Caco-2 (cell line): Measurements from ENCODE around the gene HOOK1. TPM values are rescaled to one million over a fixed set of nuclear protein-coding genes. Genes with fewer than 3 reads are reported as not detected.

Experiments
- BruUV-seq: library from RNA; stranded (reverse); fragments of 400-500 nt; replicated peaks from 2 replicates; lab custom pipeline; 2021; lab: Mats Ljungman, UMichigan
- CTCF ChIA-PET: fragments of 300-600 bp; sonication (Branson Sonifier 250); formaldehyde crosslinking; loops from one replicate; lab custom pipeline; 2022; ENCODE audit warnings: antibody characterized with exemption; lab: Charles Lee
- POLR2A ChIA-PET: fragments of 300-600 bp; sonication (Branson Sonifier 250); formaldehyde crosslinking; loops from one replicate; lab custom pipeline; 2022; ENCODE audit warnings: antibody characterized with exemption; lab: Charles Lee
- DNase-seq, 2 experiments: peaks; one replicate each; pipeline versions ENCODE4 v3.0.0 to v3.0.0-alpha.2; 2020 to 2022
- H3K27me3 ChIP-seq: replicated peaks from 2 replicates; pipeline ENCODE4 v1.6.0; 2011; ENCODE audit warnings: low read length; ENCODE audit not compliant: control insufficient read depth, insufficient read depth
- H3K36me3 ChIP-seq: 2 replicates; pipeline ENCODE4 v1.5.1; 2011; ENCODE audit warnings: low read length; ENCODE audit not compliant: control insufficient read depth, insufficient read depth
- H3K4me1 ChIP-seq: fragments of 250-450 bp; sonication (Bioruptor Pico); 2 replicates; pipeline ENCODE4 v1.5.1; 2020; ENCODE audit warnings: mild to moderate bottlenecking
- H3K4me3 ChIP-seq: 2 replicates; pipeline ENCODE4 v1.5.1; 2011; ENCODE audit warnings: low read depth, mild to moderate bottlenecking, control low read depth, low read length
- H3K9me3 ChIP-seq: fragments of 250-450 bp; sonication (Bioruptor Pico); 2 replicates; pipeline ENCODE4 v1.5.1; 2020; ENCODE audit warnings: mild to moderate bottlenecking, moderate library complexity
- H3K27ac Mint-ChIP-seq: one replicate; pipeline ENCODE4 v1.8.0; 2022; ENCODE audit warnings: mixed read lengths; ENCODE audit not compliant: unreplicated experiment
- H3K27me3 Mint-ChIP-seq: one replicate; pipeline ENCODE4 v1.8.0; 2022; ENCODE audit warnings: mixed read lengths; ENCODE audit not compliant: insufficient read depth, unreplicated experiment
- H3K36me3 Mint-ChIP-seq: one replicate; pipeline ENCODE4 v1.8.0; 2022; ENCODE audit warnings: mild to moderate bottlenecking, mixed read lengths; ENCODE audit not compliant: insufficient read depth, unreplicated experiment
- H3K4me1 Mint-ChIP-seq: one replicate; pipeline ENCODE4 v1.8.0; 2022; ENCODE audit warnings: low read depth, mixed read lengths; ENCODE audit not compliant: unreplicated experiment
- H3K4me3 Mint-ChIP-seq: one replicate; pipeline ENCODE4 v1.8.0; 2022; ENCODE audit warnings: mild to moderate bottlenecking, moderate library complexity, mixed read lengths; ENCODE audit not compliant: unreplicated experiment
- H3K9me3 Mint-ChIP-seq: one replicate; pipeline ENCODE4 v1.8.0; 2022; ENCODE audit warnings: mixed read lengths; ENCODE audit not compliant: unreplicated experiment
- CTCF ChIP-seq, 2 experiments: fragments of 200-600 bp in 1 of 2; IDR thresholded peaks; 1 replicate in 1 of 2; 2 replicates in 1 of 2; pipeline versions ENCODE4 v1.5.1 to v1.8.0; 2011 to 2022; ENCODE audit warnings: antibody characterized with exemption in 1 of 2, control low read depth in 1 of 2, inconsistent platforms in 1 of 2, low read depth in 1 of 2, low read length in 1 of 2, mild to moderate bottlenecking in 1 of 2, moderate library complexity in 1 of 2; ENCODE audit not compliant: insufficient read depth in 1 of 2, severe bottlenecking in 1 of 2, unreplicated experiment in 1 of 2
- intact Hi-C: fragments of 100-400 bp; cut with micrococcal nuclease; formaldehyde crosslinking; loops from one replicate; pipeline ENCODE4 v1.10.0; 2022; ENCODE audit not compliant: unreplicated experiment
- total RNA-seq: library from RNA; stranded (reverse); gene quantifications from 2 replicates; pipeline ENCODE4 v1.2.3, GENCODE V29; 2022

Gene HOOK1
- total RNA-seq, 1 experiment from 2014 or later: 25.2 TPM

- Histone ChIP-seq H3K4me1 (no peaks in the 10 kb centered on the region), H3K36me3 (no peaks in the 10 kb centered on the region), H3K9me3 (no peaks in the 10 kb centered on the region), H3K27me3 (no peaks in the 10 kb centered on the region), H3K4me3 (no peak overlapping the region)
- Mint-ChIP-seq H3K27me3 (no peaks in the 10 kb centered on the region), H3K9me3 (no peaks in the 10 kb centered on the region), H3K36me3 (no peaks in the 10 kb centered on the region), H3K27ac (no peak overlapping the region), H3K4me1 (no peaks in the 10 kb centered on the region), H3K4me3 (no peak overlapping the region)
- TF ChIP-seq CTCF (IDR thresholded peaks at IDR 0.05; ENCODE audit: insufficient read depth in 1 of 2, low read depth in 1 of 2, low read length in 1 of 2, severe bottlenecking in 1 of 2, unreplicated experiment in 1 of 2): no peak
- ChIA-PET CTCF (no interaction called here), POLR2A (no interaction called here)
- intact Hi-C loops: no loop called here
- no peak for DNase-seq
- no TSS peak for BruUV-seq
These were observed 48.4 kb upstream of the HOOK1 start for GRCh38 chr1:59766227-59766855.

- no peak for DNase-seq
- ChIA-PET POLR2A (no interaction called here), CTCF (no interaction called here)
- intact Hi-C loops: no loop called here
- no TSS peak for BruUV-seq
- TF ChIP-seq CTCF (IDR thresholded peaks at IDR 0.05; ENCODE audit: insufficient read depth in 1 of 2, low read depth in 1 of 2, low read length in 1 of 2, severe bottlenecking in 1 of 2, unreplicated experiment in 1 of 2): no peak
- Histone ChIP-seq H3K36me3 (no peaks in the 10 kb centered on the region), H3K4me3 (no peak overlapping the region), H3K9me3 (no peaks in the 10 kb centered on the region), H3K4me1 (no peaks in the 10 kb centered on the region), H3K27me3 (no peaks in the 10 kb centered on the region)
- Mint-ChIP-seq H3K27me3 (peaks cover 3% of the 10 kb centered on the region), H3K36me3 (no peaks in the 10 kb centered on the region), H3K9me3 (no peaks in the 10 kb centered on the region), H3K4me3 (no peak overlapping the region), H3K27ac (no peak overlapping the region), H3K4me1 (no peaks in the 10 kb centered on the region)
These were observed 47.6 kb upstream of the HOOK1 start for GRCh38 chr1:59767119-59767518.

GRCh38 chr1:59768792-59769735 lies 45.7 kb upstream of the HOOK1 start:
- TF ChIP-seq CTCF (IDR thresholded peaks at IDR 0.05; ENCODE audit: insufficient read depth in 1 of 2, low read depth in 1 of 2, low read length in 1 of 2, severe bottlenecking in 1 of 2, unreplicated experiment in 1 of 2): no peak
- CTCF ChIA-PET: no interaction called here
- Histone ChIP-seq H3K4me3 (no peak overlapping the region), H3K36me3 (no peaks in the 10 kb centered on the region), H3K9me3 (no peaks in the 10 kb centered on the region), H3K4me1 (no peaks in the 10 kb centered on the region), H3K27me3 (no peaks in the 10 kb centered on the region)
- H3K27me3 Mint-ChIP-seq: peaks cover 3% of the 10 kb centered on the region
- POLR2A ChIA-PET: no interaction called here
- intact Hi-C loops: no loop called here
- no peaks in the 10 kb centered on the region for H3K36me3 Mint-ChIP-seq
- H3K4me3 Mint-ChIP-seq: no peak overlapping the region
- H3K4me1 Mint-ChIP-seq: no peaks in the 10 kb centered on the region
- no peak for DNase-seq
- no peaks in the 10 kb centered on the region for H3K9me3 Mint-ChIP-seq
- BruUV-seq: no TSS peak
- H3K27ac Mint-ChIP-seq: peak overlapping the region; percentile 80
